ENCODE results near the gene C1QTNF3. TPM values are rescaled to one million over a fixed set of nuclear protein-coding genes. Genes with fewer than 3 reads are reported as not detected.
A peak's percentile ranks its signal among the peaks of the same experiment; 100 is the strongest.

The C1QTNF3 gene
- total and polyA plus RNA-seq, 7 donors, result 0.46 to 32.8 (median 13.3) TPM

DNA sequence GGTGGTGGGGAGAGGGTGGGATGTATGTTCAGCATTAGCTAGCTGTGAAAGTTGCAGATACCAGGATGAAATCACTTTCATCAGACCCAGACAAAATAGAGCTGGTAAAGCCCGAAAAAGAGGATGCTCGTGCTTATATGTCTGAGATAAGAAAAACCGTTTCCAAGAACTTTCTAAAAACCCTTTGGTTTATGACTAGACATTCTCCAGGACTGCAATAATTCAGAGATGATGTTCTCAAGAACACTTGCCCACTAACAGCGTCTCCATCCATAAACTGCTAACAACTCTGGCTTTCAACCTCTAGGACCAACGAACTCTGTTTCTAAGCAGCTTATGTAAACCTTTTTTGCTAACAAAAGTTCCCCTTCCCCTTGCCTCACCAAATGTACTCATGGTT lies 26.8 kb downstream of the C1QTNF3 start:
- H3K36me3 ChIP-seq, result peaks cover 0 to 8% (median 0%) of the 10 kb centered on the region in 4 donors
- no peak overlapping the region for H3K27ac ChIP-seq
- intact Hi-C loops (cut with DNase I), result no loop called here
- H3K27me3 ChIP-seq, result no peaks in the 10 kb centered on the region
- H3K4me1 ChIP-seq, result peaks cover 0 to 17% (median 13%) of the 10 kb centered on the region in 4 donors
- no peak for DNase-seq
- no peaks in the 10 kb centered on the region for H3K9me3 ChIP-seq
- 63% methylated on average over 5 of the region's 5 CpGs for WGBS, 2 donors
- H3K4me3 ChIP-seq, result no peak overlapping the region
- TF ChIP-seq POLR2AphosphoS5 (IDR thresholded peaks at IDR 0.05), result peak; percentile 39 to 80 (median 61)
- no peak for TF ChIP-seq EP300 (IDR thresholded peaks at IDR 0.05)

DNA sequence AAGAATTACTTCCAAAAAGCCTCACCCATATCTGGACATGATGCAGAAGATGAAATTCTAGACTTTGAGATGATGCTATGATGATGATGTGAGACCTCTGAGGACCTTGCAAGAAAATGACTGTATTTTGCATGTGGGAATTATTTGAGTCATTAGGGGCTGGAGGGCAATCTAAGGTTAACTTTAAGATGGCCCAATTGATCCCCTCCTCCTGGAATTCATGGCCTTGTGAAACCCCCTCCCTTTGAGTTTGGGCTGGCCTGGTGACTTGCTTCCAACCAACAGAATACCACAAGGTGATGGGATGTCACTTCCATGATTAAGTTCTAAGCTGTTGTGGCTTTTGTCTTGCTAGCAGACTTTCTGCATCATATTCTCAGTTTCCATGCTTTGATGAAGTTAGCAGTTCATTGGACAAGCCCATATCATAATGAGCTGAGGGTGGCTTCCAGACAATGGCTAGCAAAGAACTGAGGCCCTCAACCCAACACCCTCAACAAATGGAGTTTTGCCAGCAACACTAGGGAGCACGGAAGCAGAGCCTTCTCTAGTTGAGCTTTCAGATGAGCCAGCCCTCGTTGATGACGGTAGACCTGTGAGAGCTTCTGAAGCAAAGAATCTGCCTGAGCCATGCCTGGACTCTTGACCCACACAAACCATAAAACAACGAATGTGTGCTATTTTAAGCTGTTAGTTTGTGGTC lies 27.7 kb downstream of the C1QTNF3 start:
- TF ChIP-seq EP300 (IDR thresholded peaks at IDR 0.05) (no peak), POLR2AphosphoS5 (IDR thresholded peaks at IDR 0.05) (no peak), POLR2A (IDR thresholded peaks at IDR 0.05) (no peak)
- TF ChIP-seq, protein P1, sequence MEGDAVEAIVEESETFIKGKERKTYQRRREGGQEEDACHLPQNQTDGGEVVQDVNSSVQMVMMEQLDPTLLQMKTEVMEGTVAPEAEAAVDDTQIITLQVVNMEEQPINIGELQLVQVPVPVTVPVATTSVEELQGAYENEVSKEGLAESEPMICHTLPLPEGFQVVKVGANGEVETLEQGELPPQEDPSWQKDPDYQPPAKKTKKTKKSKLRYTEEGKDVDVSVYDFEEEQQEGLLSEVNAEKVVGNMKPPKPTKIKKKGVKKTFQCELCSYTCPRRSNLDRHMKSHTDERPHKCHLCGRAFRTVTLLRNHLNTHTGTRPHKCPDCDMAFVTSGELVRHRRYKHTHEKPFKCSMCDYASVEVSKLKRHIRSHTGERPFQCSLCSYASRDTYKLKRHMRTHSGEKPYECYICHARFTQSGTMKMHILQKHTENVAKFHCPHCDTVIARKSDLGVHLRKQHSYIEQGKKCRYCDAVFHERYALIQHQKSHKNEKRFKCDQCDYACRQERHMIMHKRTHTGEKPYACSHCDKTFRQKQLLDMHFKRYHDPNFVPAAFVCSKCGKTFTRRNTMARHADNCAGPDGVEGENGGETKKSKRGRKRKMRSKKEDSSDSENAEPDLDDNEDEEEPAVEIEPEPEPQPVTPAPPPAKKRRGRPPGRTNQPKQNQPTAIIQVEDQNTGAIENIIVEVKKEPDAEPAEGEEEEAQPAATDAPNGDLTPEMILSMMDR (IDR thresholded peaks at IDR 0.05), result no peak
- WGBS, 2 donors, result 14 to 68% methylated on average over 4 of the region's 4 CpGs
- peaks cover 0 to 5% (median 0%) of the 10 kb centered on the region in 4 donors for H3K36me3 ChIP-seq
- no peak overlapping the region for H3K4me3 ChIP-seq
- no peaks in the 10 kb centered on the region for H3K9me3 ChIP-seq
- peaks cover 0 to 17% (median 13%) of the 10 kb centered on the region in 4 donors for H3K4me1 ChIP-seq
- no peak for DNase-seq
- no peak overlapping the region for H3K27ac ChIP-seq
- intact Hi-C loops (cut with DNase I), result no loop called here
- no peaks in the 10 kb centered on the region for H3K27me3 ChIP-seq

DNA sequence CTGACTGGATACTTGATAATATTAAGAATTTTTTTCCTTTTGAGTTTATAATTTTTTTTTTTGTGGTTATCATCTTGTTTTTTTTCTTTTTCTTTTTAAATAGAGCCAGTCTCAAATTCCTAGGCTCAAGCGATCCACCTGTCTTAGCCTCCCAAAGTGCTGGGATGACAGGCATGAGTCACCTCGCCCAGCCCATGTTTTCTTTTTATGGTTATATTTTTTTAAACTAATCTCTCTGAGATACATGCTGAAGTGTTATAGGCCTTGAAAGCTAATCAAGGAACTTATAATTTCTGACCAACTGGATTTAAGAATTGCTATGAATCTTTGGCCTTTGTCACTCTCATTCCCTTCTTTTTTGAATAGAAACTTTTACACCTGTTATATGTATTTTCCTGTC lies 28.4 kb downstream of the C1QTNF3 start:
- Histone ChIP-seq H3K27ac (no peak overlapping the region), H3K9me3 (no peaks in the 10 kb centered on the region), H3K4me3 (no peak overlapping the region), H3K4me1 (peaks cover 0 to 17% (median 13%) of the 10 kb centered on the region in 4 donors), H3K27me3 (no peaks in the 10 kb centered on the region), H3K36me3 (no peaks in the 10 kb centered on the region)
- WGBS, 2 donors, result 18 to 65% methylated on average over 2 of the region's 2 CpGs
- intact Hi-C loops (cut with DNase I), result no loop called here
- TF ChIP-seq POLR2A (IDR thresholded peaks at IDR 0.05) (no peak), POLR2AphosphoS5 (IDR thresholded peaks at IDR 0.05) (no peak), EP300 (IDR thresholded peaks at IDR 0.05) (no peak)
- TF ChIP-seq, protein P1 (IDR thresholded peaks at IDR 0.05), result no peak
- no peak for DNase-seq

DNA sequence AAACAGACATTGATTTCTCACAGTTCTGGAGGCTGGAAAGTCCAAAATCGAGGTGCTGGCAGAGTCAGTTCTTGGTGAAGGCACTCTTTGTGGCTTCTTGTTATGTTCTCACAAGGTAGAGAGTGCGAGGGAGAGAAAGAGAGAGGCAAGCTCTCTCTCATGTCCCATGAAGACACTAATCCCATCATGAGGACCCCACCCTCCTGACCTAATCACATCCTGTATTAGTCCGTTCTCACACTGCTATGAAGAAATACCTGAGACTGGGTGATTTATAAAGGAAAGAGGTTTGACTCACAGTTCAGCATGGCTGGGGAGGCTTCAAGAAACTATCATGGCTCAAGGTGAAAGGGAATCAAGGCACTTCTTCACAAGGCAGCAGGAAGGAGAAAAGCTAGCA lies 29.5 kb downstream of the C1QTNF3 start:
- TF ChIP-seq, protein P1 (IDR thresholded peaks at IDR 0.05), result no peak
- TF ChIP-seq POLR2AphosphoS5 (IDR thresholded peaks at IDR 0.05), result no peak
- TF ChIP-seq POLR2A (IDR thresholded peaks at IDR 0.05), result no peak
- no peak for TF ChIP-seq EP300 (IDR thresholded peaks at IDR 0.05)
- H3K27ac ChIP-seq, result no peak overlapping the region
- no peaks in the 10 kb centered on the region for H3K9me3 ChIP-seq
- peaks cover 0 to 20% (median 15%) of the 10 kb centered on the region in 4 donors for H3K4me1 ChIP-seq
- intact Hi-C loops (cut with DNase I), result no loop called here
- WGBS, 2 donors, result 89 to 92% methylated on average over 3 of the region's 3 CpGs
- H3K36me3 ChIP-seq, result no peaks in the 10 kb centered on the region
- H3K27me3 ChIP-seq, result no peaks in the 10 kb centered on the region
- DNase-seq, result no peak
- no peak overlapping the region for H3K4me3 ChIP-seq

DNA sequence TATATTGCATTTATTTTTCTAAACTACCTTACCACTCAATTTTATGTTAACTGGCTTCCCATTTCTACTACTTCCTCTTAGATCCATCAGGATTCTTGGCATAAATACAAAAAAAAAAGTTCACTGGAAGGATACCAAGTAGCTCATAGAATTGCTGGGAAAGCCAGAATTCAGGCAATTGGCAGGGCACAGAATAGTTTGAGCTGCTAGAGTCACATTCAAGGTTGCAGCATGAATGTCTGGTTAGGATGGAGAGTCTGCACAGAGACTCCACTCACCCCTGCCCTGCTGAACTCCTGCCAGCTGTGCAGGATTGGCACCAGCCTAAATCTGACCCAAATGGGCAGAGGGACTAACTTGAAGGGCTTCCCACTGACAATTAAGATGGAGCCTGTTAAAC lies 30.2 kb downstream of the C1QTNF3 start:
- TF ChIP-seq EP300 (IDR thresholded peaks at IDR 0.05), result no peak
- TF ChIP-seq, protein P1 (IDR thresholded peaks at IDR 0.05), result no peak
- no peak for TF ChIP-seq POLR2A (IDR thresholded peaks at IDR 0.05)
- TF ChIP-seq POLR2AphosphoS5 (IDR thresholded peaks at IDR 0.05), result no peak
- intact Hi-C loops (cut with DNase I), result no loop called here
- no peaks in the 10 kb centered on the region for H3K36me3 ChIP-seq
- peaks cover 0 to 20% (median 15%) of the 10 kb centered on the region in 4 donors for H3K4me1 ChIP-seq
- H3K4me3 ChIP-seq, result no peak overlapping the region
- H3K27ac ChIP-seq, result no peak overlapping the region
- no peaks in the 10 kb centered on the region for H3K9me3 ChIP-seq
- no peaks in the 10 kb centered on the region for H3K27me3 ChIP-seq
- no peak for DNase-seq
